ENCODE results near the gene PI4K2A.

The PI4K2A gene

DNA sequence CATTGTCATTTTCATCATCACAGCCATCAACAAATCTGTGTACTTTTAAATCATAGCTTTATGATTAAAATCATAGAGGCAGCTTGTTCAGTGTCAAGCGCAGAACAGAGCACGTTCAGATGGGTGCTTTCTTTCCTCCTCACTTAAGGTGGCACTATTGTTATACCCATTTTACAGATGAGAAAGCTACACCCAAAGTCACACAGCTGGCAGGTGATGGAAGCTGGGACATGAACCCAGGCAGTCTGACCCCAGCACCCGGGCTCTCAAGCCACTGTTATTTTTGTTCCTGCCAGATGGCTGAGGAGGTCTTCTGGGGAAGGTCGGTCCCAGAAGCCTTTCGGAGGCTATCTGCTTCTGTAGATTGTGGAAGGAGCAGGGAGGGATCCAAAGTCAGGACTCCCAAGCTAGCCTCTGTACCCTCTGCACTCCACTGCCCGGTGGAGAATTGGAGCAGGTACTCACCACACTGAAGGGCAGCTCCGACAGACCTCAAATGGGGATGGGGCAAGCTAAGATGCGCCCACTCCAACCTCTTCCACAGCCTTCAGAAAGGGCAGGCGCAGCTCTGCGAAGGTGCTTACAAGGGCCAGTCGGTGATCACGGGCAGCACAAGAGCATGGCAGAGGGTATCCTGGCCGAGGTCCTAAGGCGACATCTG is 46.0 kb downstream of the PI4K2A start:
- Histone ChIP-seq H3K4me3 (ENCODE audit: low read depth, low read length) (peak overlapping the region; percentile 71), H3K4me1 (ENCODE audit: control insufficient read depth, insufficient read depth, low read length) (peaks cover 10% of the 10 kb centered on the region; the same call in 1 of the 2 replicates), H3K36me3 (ENCODE audit: control insufficient read depth in 2 of 2, insufficient read depth in 1 of 2, low read length in 2 of 2) (no peaks in the 10 kb centered on the region), H3K9me3 (ENCODE audit: control insufficient read depth, insufficient read depth, low read depth, low read length) (no peaks in the 10 kb centered on the region), H3K27ac (ENCODE audit: extremely low read depth, low read depth, low read length) (peak overlapping the region; percentile 63; the same call in 1 of the 2 replicates)
- CTCF ChIA-PET, result interaction anchor here (0.5 to 5.6 kb wide), 18 partner anchors 10 to 804 kb away, joined by 3 to 52 read pairs (median 4); partner anchors contain the start of gene MARVELD1
- POLR2A ChIA-PET, result interaction anchor here (0.6 to 3.4 kb wide), 19 partner anchors 8 to 344 kb away, joined by 3 to 36 read pairs (median 7); partner anchors contain the start of genes CRTAC1, MARVELD1, PI4K2A and ZFYVE27
- TF ChIP-seq, protein P1, sequence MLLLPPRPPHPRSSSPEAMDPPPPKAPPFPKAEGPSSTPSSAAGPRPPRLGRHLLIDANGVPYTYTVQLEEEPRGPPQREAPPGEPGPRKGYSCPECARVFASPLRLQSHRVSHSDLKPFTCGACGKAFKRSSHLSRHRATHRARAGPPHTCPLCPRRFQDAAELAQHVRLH (tag by site-specific recombination; IDR thresholded peaks at IDR 0.05), result peak; percentile 48; the same call in 1 of the 2 replicates
- TF ChIP-seq, protein P2, sequence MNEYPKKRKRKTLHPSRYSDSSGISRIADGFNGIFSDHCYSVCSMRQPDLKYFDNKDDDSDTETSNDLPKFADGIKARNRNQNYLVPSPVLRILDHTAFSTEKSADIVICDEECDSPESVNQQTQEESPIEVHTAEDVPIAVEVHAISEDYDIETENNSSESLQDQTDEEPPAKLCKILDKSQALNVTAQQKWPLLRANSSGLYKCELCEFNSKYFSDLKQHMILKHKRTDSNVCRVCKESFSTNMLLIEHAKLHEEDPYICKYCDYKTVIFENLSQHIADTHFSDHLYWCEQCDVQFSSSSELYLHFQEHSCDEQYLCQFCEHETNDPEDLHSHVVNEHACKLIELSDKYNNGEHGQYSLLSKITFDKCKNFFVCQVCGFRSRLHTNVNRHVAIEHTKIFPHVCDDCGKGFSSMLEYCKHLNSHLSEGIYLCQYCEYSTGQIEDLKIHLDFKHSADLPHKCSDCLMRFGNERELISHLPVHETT (tag by site-specific recombination; IDR thresholded peaks at IDR 0.05), result 0 out of 2 replicates have a peak, but pooled peaks have one; percentile 26
- TF ChIP-seq, protein P3, sequence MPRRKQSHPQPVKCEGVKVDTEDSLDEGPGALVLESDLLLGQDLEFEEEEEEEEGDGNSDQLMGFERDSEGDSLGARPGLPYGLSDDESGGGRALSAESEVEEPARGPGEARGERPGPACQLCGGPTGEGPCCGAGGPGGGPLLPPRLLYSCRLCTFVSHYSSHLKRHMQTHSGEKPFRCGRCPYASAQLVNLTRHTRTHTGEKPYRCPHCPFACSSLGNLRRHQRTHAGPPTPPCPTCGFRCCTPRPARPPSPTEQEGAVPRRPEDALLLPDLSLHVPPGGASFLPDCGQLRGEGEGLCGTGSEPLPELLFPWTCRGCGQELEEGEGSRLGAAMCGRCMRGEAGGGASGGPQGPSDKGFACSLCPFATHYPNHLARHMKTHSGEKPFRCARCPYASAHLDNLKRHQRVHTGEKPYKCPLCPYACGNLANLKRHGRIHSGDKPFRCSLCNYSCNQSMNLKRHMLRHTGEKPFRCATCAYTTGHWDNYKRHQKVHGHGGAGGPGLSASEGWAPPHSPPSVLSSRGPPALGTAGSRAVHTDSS (tag by site-specific recombination; IDR thresholded peaks at IDR 0.05), result 0 out of 2 replicates have a peak, but pooled peaks have one; percentile 12
- TF ChIP-seq ZNF24 (tag by site-specific recombination; IDR thresholded peaks at IDR 0.05) (0 out of 2 replicates have a peak, but pooled peaks have one; percentile 30), ZNF138 (tag by site-specific recombination; IDR thresholded peaks at IDR 0.05; ENCODE audit: borderline replicate concordance) (no peak), ZIC2 (tag by site-specific recombination; IDR thresholded peaks at IDR 0.05) (no peak), ZNF132 (tag by site-specific recombination; IDR thresholded peaks at IDR 0.05; ENCODE audit: borderline replicate concordance) (no peak), ZNF184 (tag by site-specific recombination; IDR thresholded peaks at IDR 0.05) (0 out of 2 replicates have a peak, but pooled peaks have one; percentile 39)

DNA sequence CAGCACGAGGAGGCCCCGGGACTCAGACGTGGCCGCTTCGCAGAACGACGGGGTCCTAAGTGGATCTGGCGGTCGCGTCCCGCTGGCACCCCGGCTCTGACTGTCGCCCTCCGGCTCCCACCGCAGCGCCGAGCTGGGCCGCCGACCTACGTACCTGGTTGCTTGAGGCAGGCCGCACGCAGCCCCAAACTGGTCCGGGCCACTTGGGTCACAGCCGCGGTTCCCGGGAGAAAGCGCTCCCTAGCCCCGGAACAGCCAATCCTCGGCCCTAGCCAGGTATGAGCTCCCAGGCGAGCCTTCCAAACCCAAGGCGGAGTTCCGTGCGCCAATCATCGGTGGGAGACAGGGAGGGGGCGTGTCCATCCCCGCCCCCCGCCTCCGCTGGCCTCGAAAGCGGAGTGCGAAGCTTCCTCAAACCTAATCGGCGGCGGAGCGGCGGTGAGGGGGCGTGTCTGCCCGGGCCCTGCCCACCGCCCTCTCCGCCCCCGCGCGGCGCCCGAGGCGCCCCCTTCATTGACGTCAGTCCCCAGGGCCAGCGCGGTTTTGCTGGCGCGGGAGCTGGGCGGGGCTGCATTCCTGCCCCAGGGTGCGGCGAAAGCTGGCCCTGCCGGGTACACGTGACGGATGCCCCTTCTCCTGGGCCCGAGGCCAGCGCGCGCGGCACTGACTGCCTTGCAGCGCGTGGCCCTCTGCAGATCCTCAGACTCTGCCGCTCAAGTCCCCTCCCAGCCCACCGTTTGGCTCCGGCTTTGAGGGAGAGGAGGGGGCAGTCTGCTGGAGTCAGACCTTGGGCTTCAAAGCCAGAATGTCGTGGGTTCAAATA is 46.7 kb downstream of the PI4K2A start, which contains the start of gene AVPI1:
Gene AVPI1, minus strand, starts transcription at position 280 of the 823 bp plus-strand sequence. CDS start 7,336 bp downstream, outside the sequence.
- Histone ChIP-seq H3K4me1 (ENCODE audit: control insufficient read depth, insufficient read depth, low read length) (peaks cover 10% of the 10 kb centered on the region; the same call in 1 of the 2 replicates), H3K9me3 (ENCODE audit: control insufficient read depth, insufficient read depth, low read depth, low read length) (no peaks in the 10 kb centered on the region), H3K27ac (ENCODE audit: extremely low read depth, low read depth, low read length) (peak within 1 kb of the TSS; percentile 63; the same call in 1 of the 2 replicates), H3K36me3 (ENCODE audit: control insufficient read depth in 2 of 2, insufficient read depth in 1 of 2, low read length in 2 of 2) (no peaks in the 10 kb centered on the region), H3K4me3 (ENCODE audit: low read depth, low read length) (peak within 1 kb of the TSS; percentile 71)
- ChIA-PET CTCF (interaction anchor here (0.5 to 5.6 kb wide), 20 partner anchors 10 to 1216 kb away, joined by 3 to 52 read pairs (median 4); partner anchors contain the start of gene MARVELD1), POLR2A (interaction anchor here (0.5 to 3.4 kb wide), 22 partner anchors 9 to 343 kb away, joined by 3 to 36 read pairs (median 6); partner anchors contain the start of genes CRTAC1, MARVELD1, PI4K2A and ZFYVE27)
- TF ChIP-seq SCRT1 (tag by site-specific recombination; IDR thresholded peaks at IDR 0.05; ENCODE audit: borderline replicate concordance) (no peak), ZNF404 (tag by site-specific recombination; IDR thresholded peaks at IDR 0.05) (no peak), ZNF660 (tag by site-specific recombination; IDR thresholded peaks at IDR 0.05) (no peak), ZNF214 (tag by site-specific recombination; IDR thresholded peaks at IDR 0.05; ENCODE audit: borderline replicate concordance) (no peak), ZNF549 (tag by site-specific recombination; IDR thresholded peaks at IDR 0.05) (no peak), ZNF621 (tag by site-specific recombination; IDR thresholded peaks at IDR 0.05) (no peak), ZNF37A (tag by site-specific recombination; IDR thresholded peaks at IDR 0.05) (no peak), ZEB2 (tag by site-specific recombination; IDR thresholded peaks at IDR 0.05) (peak; percentile 96)
- TF ChIP-seq, protein P4, sequence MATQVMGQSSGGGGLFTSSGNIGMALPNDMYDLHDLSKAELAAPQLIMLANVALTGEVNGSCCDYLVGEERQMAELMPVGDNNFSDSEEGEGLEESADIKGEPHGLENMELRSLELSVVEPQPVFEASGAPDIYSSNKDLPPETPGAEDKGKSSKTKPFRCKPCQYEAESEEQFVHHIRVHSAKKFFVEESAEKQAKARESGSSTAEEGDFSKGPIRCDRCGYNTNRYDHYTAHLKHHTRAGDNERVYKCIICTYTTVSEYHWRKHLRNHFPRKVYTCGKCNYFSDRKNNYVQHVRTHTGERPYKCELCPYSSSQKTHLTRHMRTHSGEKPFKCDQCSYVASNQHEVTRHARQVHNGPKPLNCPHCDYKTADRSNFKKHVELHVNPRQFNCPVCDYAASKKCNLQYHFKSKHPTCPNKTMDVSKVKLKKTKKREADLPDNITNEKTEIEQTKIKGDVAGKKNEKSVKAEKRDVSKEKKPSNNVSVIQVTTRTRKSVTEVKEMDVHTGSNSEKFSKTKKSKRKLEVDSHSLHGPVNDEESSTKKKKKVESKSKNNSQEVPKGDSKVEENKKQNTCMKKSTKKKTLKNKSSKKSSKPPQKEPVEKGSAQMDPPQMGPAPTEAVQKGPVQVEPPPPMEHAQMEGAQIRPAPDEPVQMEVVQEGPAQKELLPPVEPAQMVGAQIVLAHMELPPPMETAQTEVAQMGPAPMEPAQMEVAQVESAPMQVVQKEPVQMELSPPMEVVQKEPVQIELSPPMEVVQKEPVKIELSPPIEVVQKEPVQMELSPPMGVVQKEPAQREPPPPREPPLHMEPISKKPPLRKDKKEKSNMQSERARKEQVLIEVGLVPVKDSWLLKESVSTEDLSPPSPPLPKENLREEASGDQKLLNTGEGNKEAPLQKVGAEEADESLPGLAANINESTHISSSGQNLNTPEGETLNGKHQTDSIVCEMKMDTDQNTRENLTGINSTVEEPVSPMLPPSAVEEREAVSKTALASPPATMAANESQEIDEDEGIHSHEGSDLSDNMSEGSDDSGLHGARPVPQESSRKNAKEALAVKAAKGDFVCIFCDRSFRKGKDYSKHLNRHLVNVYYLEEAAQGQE (tag by site-specific recombination; IDR thresholded peaks at IDR 0.05), result no peak
- TF ChIP-seq, protein P5, sequence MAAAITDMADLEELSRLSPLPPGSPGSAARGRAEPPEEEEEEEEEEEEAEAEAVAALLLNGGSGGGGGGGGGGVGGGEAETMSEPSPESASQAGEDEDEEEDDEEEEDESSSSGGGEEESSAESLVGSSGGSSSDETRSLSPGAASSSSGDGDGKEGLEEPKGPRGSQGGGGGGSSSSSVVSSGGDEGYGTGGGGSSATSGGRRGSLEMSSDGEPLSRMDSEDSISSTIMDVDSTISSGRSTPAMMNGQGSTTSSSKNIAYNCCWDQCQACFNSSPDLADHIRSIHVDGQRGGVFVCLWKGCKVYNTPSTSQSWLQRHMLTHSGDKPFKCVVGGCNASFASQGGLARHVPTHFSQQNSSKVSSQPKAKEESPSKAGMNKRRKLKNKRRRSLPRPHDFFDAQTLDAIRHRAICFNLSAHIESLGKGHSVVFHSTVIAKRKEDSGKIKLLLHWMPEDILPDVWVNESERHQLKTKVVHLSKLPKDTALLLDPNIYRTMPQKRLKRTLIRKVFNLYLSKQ (tag by site-specific recombination; IDR thresholded peaks at IDR 0.05; ENCODE audit: borderline replicate concordance), result no peak
- TF ChIP-seq, protein P6, sequence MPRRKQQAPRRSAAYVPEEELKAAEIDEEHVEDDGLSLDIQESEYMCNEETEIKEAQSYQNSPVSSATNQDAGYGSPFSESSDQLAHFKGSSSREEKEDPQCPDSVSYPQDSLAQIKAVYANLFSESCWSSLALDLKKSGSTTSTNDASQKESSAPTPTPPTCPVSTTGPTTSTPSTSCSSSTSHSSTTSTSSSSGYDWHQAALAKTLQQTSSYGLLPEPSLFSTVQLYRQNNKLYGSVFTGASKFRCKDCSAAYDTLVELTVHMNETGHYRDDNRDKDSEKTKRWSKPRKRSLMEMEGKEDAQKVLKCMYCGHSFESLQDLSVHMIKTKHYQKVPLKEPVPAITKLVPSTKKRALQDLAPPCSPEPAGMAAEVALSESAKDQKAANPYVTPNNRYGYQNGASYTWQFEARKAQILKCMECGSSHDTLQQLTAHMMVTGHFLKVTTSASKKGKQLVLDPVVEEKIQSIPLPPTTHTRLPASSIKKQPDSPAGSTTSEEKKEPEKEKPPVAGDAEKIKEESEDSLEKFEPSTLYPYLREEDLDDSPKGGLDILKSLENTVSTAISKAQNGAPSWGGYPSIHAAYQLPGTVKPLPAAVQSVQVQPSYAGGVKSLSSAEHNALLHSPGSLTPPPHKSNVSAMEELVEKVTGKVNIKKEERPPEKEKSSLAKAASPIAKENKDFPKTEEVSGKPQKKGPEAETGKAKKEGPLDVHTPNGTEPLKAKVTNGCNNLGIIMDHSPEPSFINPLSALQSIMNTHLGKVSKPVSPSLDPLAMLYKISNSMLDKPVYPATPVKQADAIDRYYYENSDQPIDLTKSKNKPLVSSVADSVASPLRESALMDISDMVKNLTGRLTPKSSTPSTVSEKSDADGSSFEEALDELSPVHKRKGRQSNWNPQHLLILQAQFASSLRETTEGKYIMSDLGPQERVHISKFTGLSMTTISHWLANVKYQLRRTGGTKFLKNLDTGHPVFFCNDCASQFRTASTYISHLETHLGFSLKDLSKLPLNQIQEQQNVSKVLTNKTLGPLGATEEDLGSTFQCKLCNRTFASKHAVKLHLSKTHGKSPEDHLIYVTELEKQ (tag by site-specific recombination; IDR thresholded peaks at IDR 0.05; ENCODE audit: borderline replicate concordance), result peak; percentile 82
